ENCODE measurements around the gene MICALL1.

MICALL1 gene

DNA sequence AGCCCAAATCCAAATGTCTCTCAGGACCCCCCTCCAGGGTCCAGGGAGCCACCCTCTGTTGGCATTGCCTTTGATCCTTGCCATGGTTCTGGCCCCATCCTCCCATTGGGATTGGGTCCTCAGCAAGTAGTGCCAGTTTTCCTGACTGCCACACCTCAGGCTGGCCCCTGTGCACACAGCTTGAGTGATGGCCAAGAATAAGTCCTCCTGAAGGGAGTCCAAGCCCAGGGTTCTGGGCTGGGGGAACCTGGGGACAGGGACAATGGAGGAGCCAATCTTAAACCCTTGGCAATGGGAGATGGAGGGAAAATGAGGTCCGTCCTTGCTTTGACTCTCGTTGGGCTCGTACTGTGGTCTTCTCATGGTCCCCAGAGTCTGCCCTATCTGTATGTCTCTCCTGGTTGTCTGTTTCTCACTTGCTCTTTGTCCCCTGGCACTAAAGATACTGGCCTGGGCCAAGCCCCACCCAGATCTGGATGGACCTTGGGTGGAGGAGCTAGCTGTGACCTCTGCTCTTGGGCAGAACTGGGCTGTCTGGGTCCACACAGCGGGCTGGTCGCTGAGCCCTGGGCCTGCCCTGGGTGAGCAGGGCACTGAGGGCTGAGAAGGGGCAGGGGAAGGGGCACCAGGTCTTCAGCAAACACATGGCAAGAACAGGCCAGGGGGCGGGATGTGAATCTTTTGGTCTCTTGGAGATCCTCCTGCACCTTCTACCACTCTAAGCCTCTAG is 75.3 kb downstream of the MICALL1 start:
- no peak for DNase-seq (ENCODE audit: extremely low read depth in 1 of 2, low read depth in 1 of 2)

GRCh38 chr22:37982151-37982785 is 76.2 kb downstream of the MICALL1 start:
- DNase-seq (ENCODE audit: extremely low read depth in 1 of 2, low read depth in 1 of 2): no peak

DNA sequence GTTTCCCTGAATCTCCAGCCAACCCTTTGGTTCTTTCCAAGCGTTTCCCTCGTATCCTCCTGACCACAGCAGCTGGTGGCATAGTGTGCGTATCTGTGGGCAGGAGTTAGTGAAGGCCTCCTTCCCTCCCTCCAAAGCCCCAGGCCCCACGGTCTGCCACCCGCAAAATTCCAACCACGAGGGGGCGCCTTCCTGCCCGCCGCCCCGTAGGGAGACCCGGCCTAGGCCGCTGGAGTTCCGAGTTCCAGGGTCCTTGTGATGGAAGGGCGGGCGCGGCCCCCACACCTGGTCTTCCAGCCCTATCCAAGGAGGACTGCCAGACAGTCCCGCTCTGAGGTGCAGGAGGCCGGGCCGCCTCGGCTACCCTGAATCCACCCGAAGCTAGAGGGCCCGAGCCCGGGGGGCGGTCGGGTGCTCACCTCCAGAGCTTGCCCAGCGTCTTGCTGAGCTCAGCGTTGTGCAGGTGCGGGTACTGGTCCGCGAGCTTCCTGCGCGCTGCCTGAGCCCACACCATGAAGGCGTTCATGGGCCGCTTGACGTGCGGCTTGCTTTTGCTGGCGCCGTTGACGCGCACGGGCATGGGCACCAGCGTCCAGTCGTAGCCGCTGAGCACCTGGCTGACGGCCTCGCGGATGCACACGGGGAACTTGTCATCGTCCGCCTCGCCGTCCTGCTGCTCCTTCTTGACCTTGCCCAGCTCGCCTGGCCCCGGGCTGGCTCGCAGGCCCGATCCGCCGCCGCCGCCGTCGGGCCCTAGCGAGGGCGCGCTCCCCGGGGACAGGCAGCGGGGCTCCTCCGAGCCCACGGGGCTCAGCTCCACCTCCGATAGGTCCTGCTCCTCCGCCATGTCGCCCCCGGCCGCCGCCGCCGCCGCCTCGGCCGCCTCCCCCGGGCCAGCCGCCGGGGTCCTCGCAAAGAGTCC is 77.1 kb downstream of the MICALL1 start:
- no peak for DNase-seq (ENCODE audit: extremely low read depth in 1 of 2, low read depth in 1 of 2)

- DNase-seq (ENCODE audit: extremely low read depth in 1 of 2, low read depth in 1 of 2): no peak
These were observed 78.0 kb downstream of the MICALL1 start, which contains the start of gene SOX10 for GRCh38 chr22:37983860-37984791. Gene SOX10, minus strand, starts transcription at chr22:37984555. Its CDS starts 771 bp downstream, at chr22:37983784.

GRCh38 chr22:37985050-37985585 is 79.0 kb downstream of the MICALL1 start:
- no peak for DNase-seq (ENCODE audit: extremely low read depth in 1 of 2, low read depth in 1 of 2)

DNA sequence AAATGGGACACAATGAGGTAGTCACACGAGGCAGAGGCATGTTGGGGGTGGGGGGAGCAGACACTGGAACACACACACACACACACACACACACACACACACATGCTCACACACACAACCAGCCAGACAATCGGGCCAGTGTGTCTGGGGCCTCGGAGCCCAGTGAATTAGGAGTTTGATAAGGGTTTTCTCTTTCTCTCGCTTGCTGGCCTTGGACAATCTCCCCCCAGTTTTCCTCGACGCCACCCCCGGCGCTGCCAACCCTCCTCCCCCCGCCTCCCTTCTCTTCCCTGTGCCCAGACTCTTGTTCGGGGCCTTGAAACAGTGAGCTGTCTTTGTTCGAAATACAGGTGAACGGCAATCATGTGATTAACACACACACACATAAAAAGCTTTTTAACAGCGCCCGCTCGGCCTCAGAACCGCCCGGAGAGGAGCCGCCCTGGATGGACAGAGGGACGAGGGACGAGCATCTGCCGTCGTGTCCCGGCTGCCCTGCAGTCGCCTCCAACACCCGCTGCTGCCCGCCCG is 79.7 kb downstream of the MICALL1 start:
- DNase-seq (ENCODE audit: extremely low read depth in 1 of 2, low read depth in 1 of 2): no peak

DNA sequence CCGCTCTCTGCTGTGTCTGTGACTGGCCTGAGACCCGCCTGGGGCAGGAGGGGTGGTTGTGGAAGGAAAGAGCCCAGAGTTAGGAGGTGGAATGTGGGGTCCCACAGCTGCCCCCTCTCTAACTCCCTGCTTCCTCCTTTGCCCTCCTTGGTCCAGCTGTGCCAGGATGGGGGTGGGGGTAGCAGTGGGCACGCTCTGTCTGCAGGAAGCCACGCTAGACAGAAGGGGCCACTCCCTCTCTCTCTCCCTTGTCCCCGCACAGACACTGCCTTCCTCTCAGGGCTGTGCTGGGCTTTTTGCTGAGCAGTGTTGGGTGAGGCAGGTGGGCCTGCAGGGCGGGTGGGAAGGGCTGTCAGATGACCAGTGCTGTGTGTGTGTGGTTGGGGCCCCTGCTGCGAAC is 80.3 kb downstream of the MICALL1 start:
- no peak for DNase-seq (ENCODE audit: extremely low read depth in 1 of 2, low read depth in 1 of 2)

- no peak for DNase-seq (ENCODE audit: extremely low read depth in 1 of 2, low read depth in 1 of 2)
These were observed 83.3 kb downstream of the MICALL1 start for GRCh38 chr22:37989146-37990045.

GRCh38 chr22:37990301-37990700 is 84.2 kb downstream of the MICALL1 start:
- DNase-seq (ENCODE audit: extremely low read depth in 1 of 2, low read depth in 1 of 2): no peak

- DNase-seq (ENCODE audit: extremely low read depth in 1 of 2, low read depth in 1 of 2): no peak
These were observed 84.8 kb downstream of the MICALL1 start for GRCh38 chr22:37990862-37991261.

GRCh38 chr22:37991731-37992442 is 85.8 kb downstream of the MICALL1 start:
- DNase-seq (ENCODE audit: extremely low read depth in 1 of 2, low read depth in 1 of 2): no peak

Measured in stimulated activated CD8-positive, alpha-beta memory T cell treated with anti-CD3 and anti-CD28 coated beads, Interleukin-7, amount 100 ng/mL, for 48 hours (primary cell).